Stimulated activated CD4-positive, alpha-beta T cell treated with anti-CD3 and anti-CD28 coated beads, Interleukin-1b, Interleukin-23, amount 100 ng/mL, for 24 hours (primary cell): ENCODE measurements around the gene MKNK2.
"Not testable (repeated sequence)": the region's sequence is repeated elsewhere in the genome, so short reads cannot be mapped to it uniquely, and the experiment has no call there.

Source experiments
- DNase-seq, 4 experiments: peaks; one replicate each; pipeline ENCODE4 v3.0.0-alpha.2; 2020; ENCODE audit warnings: low read depth in 4 of 4, low spot score in 1 of 4

Gene MKNK2

DNA sequence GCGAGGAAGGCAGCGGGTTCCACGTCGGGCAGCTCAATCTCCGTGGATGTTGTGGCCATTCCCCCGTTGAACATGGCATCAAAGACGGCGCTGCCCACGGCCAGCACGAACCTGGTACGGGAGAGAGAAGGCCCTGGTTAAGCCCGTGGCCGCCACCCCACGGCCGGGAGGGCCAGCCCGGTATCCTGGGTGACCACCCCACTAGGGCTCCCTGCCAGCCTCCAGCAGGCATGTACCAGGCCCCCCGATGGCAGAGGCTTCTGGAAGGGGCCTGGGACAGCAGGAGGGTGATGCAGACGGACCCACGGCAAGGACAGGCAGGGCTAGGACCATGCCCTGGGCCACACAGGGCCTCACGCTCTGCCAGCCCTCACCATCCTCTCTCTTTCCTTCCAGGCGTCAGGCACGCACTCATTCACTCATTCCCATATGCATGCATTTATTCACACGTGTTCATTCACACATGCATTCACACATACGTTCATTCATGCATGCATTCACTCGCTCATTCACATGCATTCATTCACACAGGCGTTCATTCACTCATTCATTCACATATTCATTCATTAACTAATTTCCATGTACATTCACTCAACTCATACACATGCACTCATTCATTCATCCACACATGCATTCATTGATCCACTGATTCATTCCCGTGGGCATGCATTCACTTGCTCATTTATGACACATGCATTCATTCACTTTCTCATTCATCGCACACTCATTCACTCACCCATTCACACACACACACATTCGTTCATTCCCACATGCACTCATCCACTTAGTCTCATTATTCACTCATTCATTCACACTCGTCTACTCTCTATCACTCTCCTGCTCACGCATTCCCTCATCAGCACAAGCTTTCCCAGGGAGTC is 53.5 kb downstream of the MKNK2 start:
- DNase-seq: no peak

DNA sequence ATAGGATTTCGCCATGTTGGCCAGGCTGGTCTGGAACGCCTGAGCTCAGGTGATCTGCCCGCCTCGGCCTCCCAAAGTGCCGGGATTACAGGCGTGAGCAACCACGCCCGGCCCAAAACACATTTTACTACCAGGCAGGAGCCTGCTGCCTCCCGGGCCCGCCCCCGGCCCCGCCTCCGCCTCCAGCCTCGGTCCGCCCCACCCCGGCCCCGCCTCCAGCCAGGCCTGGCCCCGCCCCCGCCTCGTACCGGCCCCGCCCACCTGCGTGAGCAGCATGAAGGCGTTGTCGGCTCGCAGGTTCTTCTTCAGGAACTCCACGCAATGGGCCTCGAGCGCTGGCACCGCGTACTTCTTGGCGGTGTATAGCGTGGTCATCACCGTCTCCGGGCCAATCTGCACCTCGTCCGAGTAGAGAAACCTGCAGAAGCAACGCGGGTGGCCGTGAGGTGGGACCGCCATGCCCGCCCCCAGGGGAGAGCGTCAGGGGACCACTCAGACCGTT is 58.2 kb downstream of the MKNK2 start:
- peak in 2 of 4 experiments; percentile 8 to 30 for DNase-seq

DNA sequence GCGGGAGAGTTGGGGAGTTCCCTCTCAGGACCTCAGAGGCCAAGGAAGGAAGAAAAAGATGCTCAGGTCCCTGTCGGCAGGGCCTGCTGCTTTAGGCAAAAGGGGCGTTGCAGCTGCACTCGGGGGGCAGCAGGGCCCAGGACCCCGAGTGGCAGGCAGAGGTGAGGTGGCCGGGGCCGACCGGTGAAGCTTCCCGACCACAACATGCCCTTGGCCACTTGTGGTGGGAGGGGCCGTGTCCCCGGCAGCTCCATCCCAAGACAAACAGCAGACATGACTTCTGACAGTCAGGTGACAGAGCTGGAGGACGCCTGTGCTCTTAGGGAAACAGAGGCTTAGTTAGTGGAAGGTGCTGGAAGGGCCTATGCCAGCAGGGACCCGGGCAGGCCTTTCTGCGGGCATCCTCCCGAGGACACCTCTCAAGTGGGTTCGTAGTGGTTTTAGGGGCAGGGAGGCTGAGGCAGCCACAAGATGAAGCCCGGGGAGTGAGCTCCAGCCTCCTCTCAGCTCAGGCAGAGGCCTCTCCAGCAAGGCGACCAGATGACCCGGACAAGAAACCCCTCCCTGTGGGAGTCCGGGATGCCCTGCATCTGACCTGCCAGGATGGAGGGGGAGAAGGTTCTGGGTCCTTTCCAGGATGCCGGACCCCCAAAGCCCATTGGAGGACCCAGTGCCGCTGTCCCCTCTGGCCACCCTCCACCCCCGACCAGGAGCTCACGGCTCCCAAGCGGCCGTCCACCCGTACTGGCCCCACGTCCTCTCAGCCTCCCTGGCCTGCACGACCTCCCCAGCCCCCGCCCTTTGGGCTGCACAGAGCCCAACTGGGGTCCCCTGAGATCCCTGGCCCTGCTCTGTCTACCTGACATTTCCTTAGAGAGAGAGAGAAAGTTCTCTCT is 59.8 kb downstream of the MKNK2 start:
- DNase-seq: no peak

DNA sequence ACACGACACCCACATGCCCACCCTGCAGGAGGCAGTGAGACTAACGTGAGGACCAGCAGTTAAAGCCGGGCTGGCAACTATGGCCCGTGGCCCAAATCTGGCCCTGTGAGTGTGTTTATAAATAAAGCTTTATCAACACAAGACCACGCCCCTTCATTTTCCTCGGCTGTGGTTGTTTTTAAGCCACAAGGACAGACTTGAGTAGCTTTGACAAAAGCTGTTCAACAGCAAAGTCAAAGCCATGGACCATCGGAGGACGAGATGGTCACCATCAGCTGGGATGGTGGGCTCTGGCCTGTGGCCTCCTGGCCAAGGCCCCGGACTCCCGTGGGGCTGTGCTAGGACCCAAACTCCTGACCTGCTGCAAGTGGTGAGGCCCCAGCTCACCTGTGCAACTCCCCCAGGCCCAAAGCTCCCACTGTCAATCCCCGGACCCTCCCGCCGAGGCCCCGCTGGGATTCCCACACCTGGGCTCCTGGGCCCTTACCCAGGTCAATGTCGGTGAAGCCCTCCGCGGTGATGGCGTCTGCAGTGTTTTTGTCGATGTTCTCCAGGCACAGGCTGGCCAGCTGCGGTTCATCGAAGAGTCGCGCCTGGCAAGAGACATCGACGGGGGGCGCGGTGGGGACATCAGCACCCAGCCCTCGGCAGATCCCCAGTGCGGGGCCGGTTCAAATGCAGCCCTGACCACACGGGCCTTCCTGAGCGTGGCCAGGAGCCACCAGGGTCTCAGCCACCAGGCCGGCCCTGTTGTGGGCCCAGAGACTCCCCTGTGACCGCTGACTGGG is 60.6 kb downstream of the MKNK2 start:
- no peak for DNase-seq

DNA sequence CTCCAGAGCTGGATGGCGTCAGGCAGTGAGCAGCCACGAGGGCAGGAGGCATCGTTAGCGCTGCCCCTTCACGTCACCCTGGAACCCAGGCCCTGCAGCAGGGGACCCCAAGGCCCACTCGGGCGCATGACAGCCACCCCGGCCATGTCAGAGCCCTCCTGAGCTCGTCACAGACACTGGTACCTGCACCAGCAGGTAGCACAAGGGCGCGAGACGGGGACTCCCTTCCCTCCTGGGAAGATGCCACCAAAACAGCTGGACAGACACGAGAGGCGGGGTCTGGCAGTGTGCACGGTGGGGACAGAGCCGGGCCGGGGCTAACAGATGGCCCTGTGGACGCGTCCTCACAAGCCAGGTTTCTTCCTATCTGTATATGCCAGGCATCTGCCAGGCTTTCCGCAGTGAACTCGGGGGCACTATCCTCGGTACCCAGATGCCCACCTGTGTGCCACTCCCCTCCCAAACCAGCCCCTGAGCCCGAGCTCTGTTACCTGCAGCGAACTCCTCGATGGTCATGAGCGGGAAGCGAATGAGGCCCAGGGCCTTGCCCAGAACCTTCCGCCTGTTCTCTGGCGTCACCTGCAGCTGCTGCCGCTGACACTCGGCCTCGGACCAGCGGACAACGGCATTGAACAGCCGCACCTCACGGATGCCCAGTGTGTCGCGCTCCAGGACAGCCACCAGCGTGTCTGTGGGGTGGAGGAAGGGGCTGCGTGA is 61.4 kb downstream of the MKNK2 start:
- no peak for DNase-seq

DNA sequence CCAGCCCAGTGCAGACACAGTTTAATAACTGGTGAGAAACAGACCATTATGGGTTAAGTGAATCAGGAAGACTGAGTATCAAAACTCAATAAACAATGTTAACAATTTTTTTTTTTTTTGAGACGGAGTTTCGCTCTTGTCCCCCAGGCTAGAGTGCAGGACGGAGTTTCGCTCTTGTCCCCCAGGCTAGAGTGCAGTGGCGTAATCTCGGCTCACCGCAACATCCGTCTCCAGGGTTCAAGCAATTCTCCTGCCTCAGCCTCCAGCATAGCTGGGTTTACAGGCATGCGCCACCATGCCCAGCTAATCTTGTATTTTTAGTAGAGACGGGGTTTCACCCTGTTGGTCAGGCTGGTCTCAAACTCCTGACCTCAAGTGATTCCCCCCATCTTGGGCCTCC is 62.6 kb downstream of the MKNK2 start:
- DNase-seq: not testable (repeated sequence)
